HepG2 (cell line): Measurements from ENCODE around the gene SLC12A9. TPM values are rescaled to one million over a fixed set of nuclear protein-coding genes. Genes with fewer than 3 reads are reported as not detected.

Experiments used
- ATAC-seq: fragments of 200-7000 bp; cut with Tn5 transposase; 3 replicates; pipeline ENCODE4 v1.9.1; 2020; ENCODE audit warnings: mild to moderate bottlenecking, moderate library complexity
- BruUV-seq: library from RNA; stranded (reverse); fragments of 400-500 nt; replicated peaks from 2 replicates; lab custom pipeline; 2021; lab: Mats Ljungman, UMichigan
- CTCF ChIA-PET: fragments of 300-600 bp; formaldehyde crosslinking; extraction: SDS; loops from one replicate; lab custom pipeline; 2021; ENCODE audit warnings: low total read pairs, inconsistent platforms, low intra/inter-chr PET ratio; lab: Yijun Ruan, JAX
- POLR2A ChIA-PET: fragments of 350-600 bp; sonication (Branson Sonifier 250); formaldehyde crosslinking; loops from one replicate; lab custom pipeline; 2020; ENCODE audit warnings: antibody characterized with exemption, inconsistent platforms; lab: Yijun Ruan, JAX
- DNase-seq: peaks from one replicate; pipeline ENCODE4 v3.0.0-alpha.2; 2015; ENCODE audit warnings: low spot score
- FAIRE-seq: peaks from 3 replicates; lab custom pipeline; 2011; peaks lifted over from hg19 to GRCh38; lab: Jason Lieb, UNC
- H2AFZ ChIP-seq: one replicate; pipeline ENCODE4 v1.6.1; 2011; ENCODE audit warnings: low read length, inconsistent platforms
- H3K27ac ChIP-seq: fragments of 300-600 bp; 3 replicates; pipeline ENCODE4 v1.8.0; 2011; ENCODE audit warnings: mixed run types, mild to moderate bottlenecking, mixed read lengths, low read length, inconsistent platforms; ENCODE audit not compliant: insufficient read depth; ENCODE audit errors: extremely low read length
- H3K27me3 ChIP-seq, 2 experiments: fragments of 200-600 bp in 1 of 2; 2 replicates in 1 of 2; 3 replicates in 1 of 2; pipeline versions ENCODE4 v1.6.0 to v1.8.0; 2011; ENCODE audit warnings: low read length in 2 of 2, mild to moderate bottlenecking in 2 of 2, moderate library complexity in 2 of 2, inconsistent platforms in 1 of 2; ENCODE audit not compliant: insufficient read depth in 2 of 2, control insufficient read depth in 1 of 2
- H3K36me3 ChIP-seq, 2 experiments: fragments of 200-600 bp in 1 of 2; replicated peaks in 1 of 2; 2 replicates in 1 of 2; 3 replicates in 1 of 2; pipeline versions ENCODE4 v1.5.1 to v1.8.0; 2011; ENCODE audit warnings: low read length in 2 of 2, inconsistent platforms in 1 of 2; ENCODE audit not compliant: insufficient read depth in 2 of 2, control insufficient read depth in 1 of 2
- H3K4me1 ChIP-seq: 2 replicates; pipeline ENCODE4 v1.5.1; 2012; ENCODE audit warnings: low read length, inconsistent platforms; ENCODE audit not compliant: insufficient read depth
- H3K4me2 ChIP-seq: 2 replicates; pipeline ENCODE4 v1.6.0; 2011; ENCODE audit warnings: low read depth, low read length, inconsistent platforms
- H3K4me3 ChIP-seq, 3 experiments: fragments of 200-600 bp in 1 of 3; sonication (generic), shearing (Covaris generic) in 1 of 3; replicated peaks in 1 of 3; 2 replicates each; pipeline ENCODE4 v1.5.1; 2011 to 2016; ENCODE audit warnings: low read length in 3 of 3, inconsistent platforms in 2 of 3, low read depth in 2 of 3, mild to moderate bottlenecking in 2 of 3, control low read depth in 1 of 3, mixed read lengths in 1 of 3; ENCODE audit not compliant: insufficient read depth in 1 of 3
- H3K79me2 ChIP-seq: one replicate; pipeline ENCODE4 v1.6.1; 2011; ENCODE audit warnings: low read length, inconsistent platforms; ENCODE audit not compliant: insufficient read depth
- H3K9ac ChIP-seq: 2 replicates; pipeline ENCODE4 v1.6.0; 2011; ENCODE audit warnings: mild to moderate bottlenecking, low read depth, low read length, inconsistent platforms; ENCODE audit not compliant: insufficient read depth
- H3K9me3 ChIP-seq: 2 replicates; pipeline ENCODE4 v1.5.1; 2012; ENCODE audit warnings: mild to moderate bottlenecking, low read length
- H4K20me1 ChIP-seq: 2 replicates; pipeline ENCODE4 v1.6.0; 2011; ENCODE audit warnings: inconsistent platforms, mild to moderate bottlenecking, low read length, moderate library complexity; ENCODE audit not compliant: insufficient read depth
- AGO2 ChIP-seq: fragments of 200-400 bp; formaldehyde crosslinking; optimal IDR thresholded peaks from 2 replicates; pipeline ENCODE3; 2017; ENCODE audit warnings: mild to moderate bottlenecking, low read depth, low read length, moderate library complexity
- ELF3 ChIP-seq: IDR thresholded peaks from 2 replicates; pipeline ENCODE4 v1.6.1; 2016; ENCODE audit warnings: missing genetic modification reagents, missing compliant biosample characterization
- FOXK1 ChIP-seq: sonication (generic); formaldehyde crosslinking; IDR thresholded peaks from 2 replicates; pipeline ENCODE4 v1.4.0; 2020; ENCODE audit warnings: low read depth, missing genetic modification reagents, borderline replicate concordance
- POLR2AphosphoS5 ChIP-seq: IDR thresholded peaks from 2 replicates; pipeline ENCODE4 v1.6.1; 2012; ENCODE audit warnings: low read depth, low read length
- SMAD3 ChIP-seq: sonication (generic); formaldehyde crosslinking; IDR thresholded peaks from 2 replicates; pipeline ENCODE4 v1.4.0; 2020; ENCODE audit warnings: missing genetic modification reagents
- ZC3H13 ChIP-seq: sonication (generic); formaldehyde crosslinking; IDR thresholded peaks from 2 replicates; pipeline ENCODE4 v1.8.1; 2023; ENCODE audit warnings: mild to moderate bottlenecking, missing genetic modification reagents, moderate library complexity
- ZMYM3 ChIP-seq: sonication (generic); formaldehyde crosslinking; IDR thresholded peaks from 2 replicates; pipeline ENCODE4 v1.5.1; 2020; ENCODE audit warnings: mild to moderate bottlenecking, missing genetic modification reagents
- ZNF331 ChIP-seq: sonication (generic); formaldehyde crosslinking; IDR thresholded peaks from 2 replicates; pipeline ENCODE4 v1.4.0; 2020; ENCODE audit warnings: missing genetic modification reagents
- ZNF34 ChIP-seq: sonication (generic); formaldehyde crosslinking; IDR thresholded peaks from 2 replicates; pipeline ENCODE4 v1.4.0; 2020; ENCODE audit warnings: mild to moderate bottlenecking, missing genetic modification reagents, borderline replicate concordance
- WGBS: methylation state at CpG from one replicate; pipeline ENCODE4 v1.1.6; 2017; ENCODE audit warnings: low lambda C conversion rate; 5-methylcytosine and 5-hydroxymethylcytosine counted together
- in situ Hi-C: cut with HindIII; loops from 2 replicates; pipeline ENCODE4 v1.10.0; 2017; ENCODE audit warnings: low pct_unique_long_range_greater_than_20kb; ENCODE audit not compliant: extremely low pct_ligation_motif_present
- intact Hi-C: fragments of 100-400 bp; cut with micrococcal nuclease; formaldehyde crosslinking; loops from one replicate; pipeline ENCODE4 v1.10.0; 2022; ENCODE audit not compliant: unreplicated experiment
- polyA plus RNA-seq, 8 experiments: library from polyadenylated mRNA; depleted of rRNA in 3 of 8; stranded (reverse) in 7 of 8; unstranded in 1 of 8; fragments of >200 nt; fragmentation: Illumina TruSeq in 4 of 8; extraction: Trizol in 4 of 8; gene quantifications; 2 replicates each; pipeline versions ENCODE4 v1.2.1 to v1.2.3, GENCODE V29; 2011 to 2016; ENCODE audit warnings: low read depth in 4 of 8, missing spikeins in 1 of 8, mixed read lengths in 1 of 8; ENCODE audit not compliant: insufficient read depth in 1 of 8
- total RNA-seq, 5 experiments: library from RNA; depleted of rRNA; stranded (reverse); fragments of >200 nt; fragmentation: Illumina TruSeq; extraction: Trizol; gene quantifications; 2 replicates each; pipeline ENCODE4 v1.2.3, GENCODE V29; 2016; ENCODE audit warnings: low read depth in 1 of 5
- TF ChIP-seq, protein P1 (sequence below): sonication (generic); formaldehyde crosslinking; IDR thresholded peaks from 2 replicates; pipeline ENCODE4 v1.4.0; 2020; ENCODE audit warnings: missing genetic modification reagents

The SLC12A9 gene
- total and polyA plus RNA-seq, 2 of the 13 experiments (the other 11 are each of a cell fraction or from before 2014, with no cell fraction given) = 8.7 to 16.6 TPM

DNA sequence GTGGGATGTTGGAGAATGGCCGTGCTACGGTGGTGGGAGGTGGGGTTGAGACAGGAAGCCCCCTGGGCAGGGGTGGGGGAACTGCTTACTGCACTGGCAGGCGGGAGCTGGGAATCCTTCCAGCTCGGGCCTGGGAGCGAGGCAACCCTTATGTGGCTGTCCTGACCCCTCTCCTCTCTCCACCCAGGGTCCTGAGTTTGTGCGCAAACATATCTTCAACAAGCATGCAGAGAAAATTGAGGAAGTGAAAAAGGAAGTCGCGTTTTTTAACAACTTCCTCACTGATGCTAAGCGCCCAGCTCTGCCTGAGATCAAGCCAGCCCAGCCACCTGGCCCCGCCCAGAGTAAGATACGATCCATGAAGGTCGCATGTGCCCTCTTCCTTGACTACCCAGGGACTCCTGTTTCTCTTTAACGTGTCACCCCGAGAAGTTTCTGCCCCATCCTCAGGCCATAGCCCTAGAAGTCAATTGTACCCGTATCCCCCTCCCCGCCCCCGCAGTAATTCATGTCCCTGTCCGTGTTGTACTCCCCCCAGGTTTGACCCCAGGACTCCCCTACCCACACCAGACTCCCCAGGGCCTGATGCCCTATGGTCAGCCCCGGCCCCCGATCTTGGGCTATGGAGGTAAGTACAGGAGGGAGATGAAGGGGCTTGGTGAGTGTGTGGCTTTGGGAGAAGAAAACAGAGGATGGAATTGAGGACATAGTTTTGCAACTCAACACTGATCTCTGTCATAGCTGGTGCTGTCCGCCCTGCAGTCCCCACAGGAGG lies 35.2 kb downstream of the SLC12A9 start:
- DNase-seq (no peak), ATAC-seq (no peak), FAIRE-seq (no peak)
- ChIA-PET CTCF (no interaction called here), POLR2A (interaction anchor here (0.8 to 6.0 kb wide), 2 partner anchors 12 to 17 kb away, joined by 3 to 141 read pairs; partner anchors contain the start of gene SRRT)
- Histone ChIP-seq H3K9ac (no peak overlapping the region), H3K4me1 (peaks cover 64% of the 10 kb centered on the region), H3K27ac (no peak overlapping the region), H3K9me3 (no peaks in the 10 kb centered on the region), H3K4me2 (peak overlapping the region; percentile 90; the same call in 1 of the 2 replicates), H4K20me1 (no peaks in the 10 kb centered on the region), H3K79me2 (peaks cover 10% of the 10 kb centered on the region), H2AFZ (no peak overlapping the region), H3K36me3 (peaks cover 29 to 60% of the 10 kb centered on the region in 2 experiments), H3K4me3 (no peak overlapping the region; a peak in 2 of 6 replicates), H3K27me3 (0 out of 5 replicates have a peak, but pooled peaks cover under 1 to 2% of the 10 kb centered on the region in 2 experiments)
- WGBS = 91% methylated on average over 21 of the region's 21 CpGs
- TF ChIP-seq ZNF331 (CRISPR knock-in tag) = no peak
- TF ChIP-seq ELF3 = no peak
- no peak for TF ChIP-seq FOXK1 (CRISPR knock-in tag)
- no peak for TF ChIP-seq ZNF34 (CRISPR knock-in tag)
- TF ChIP-seq POLR2AphosphoS5 = peak; percentile 31
- TF ChIP-seq ZC3H13 (CRISPR knock-in tag) = peak; percentile 30
- peak; percentile 35 for TF ChIP-seq AGO2
- TF ChIP-seq, protein P1, sequence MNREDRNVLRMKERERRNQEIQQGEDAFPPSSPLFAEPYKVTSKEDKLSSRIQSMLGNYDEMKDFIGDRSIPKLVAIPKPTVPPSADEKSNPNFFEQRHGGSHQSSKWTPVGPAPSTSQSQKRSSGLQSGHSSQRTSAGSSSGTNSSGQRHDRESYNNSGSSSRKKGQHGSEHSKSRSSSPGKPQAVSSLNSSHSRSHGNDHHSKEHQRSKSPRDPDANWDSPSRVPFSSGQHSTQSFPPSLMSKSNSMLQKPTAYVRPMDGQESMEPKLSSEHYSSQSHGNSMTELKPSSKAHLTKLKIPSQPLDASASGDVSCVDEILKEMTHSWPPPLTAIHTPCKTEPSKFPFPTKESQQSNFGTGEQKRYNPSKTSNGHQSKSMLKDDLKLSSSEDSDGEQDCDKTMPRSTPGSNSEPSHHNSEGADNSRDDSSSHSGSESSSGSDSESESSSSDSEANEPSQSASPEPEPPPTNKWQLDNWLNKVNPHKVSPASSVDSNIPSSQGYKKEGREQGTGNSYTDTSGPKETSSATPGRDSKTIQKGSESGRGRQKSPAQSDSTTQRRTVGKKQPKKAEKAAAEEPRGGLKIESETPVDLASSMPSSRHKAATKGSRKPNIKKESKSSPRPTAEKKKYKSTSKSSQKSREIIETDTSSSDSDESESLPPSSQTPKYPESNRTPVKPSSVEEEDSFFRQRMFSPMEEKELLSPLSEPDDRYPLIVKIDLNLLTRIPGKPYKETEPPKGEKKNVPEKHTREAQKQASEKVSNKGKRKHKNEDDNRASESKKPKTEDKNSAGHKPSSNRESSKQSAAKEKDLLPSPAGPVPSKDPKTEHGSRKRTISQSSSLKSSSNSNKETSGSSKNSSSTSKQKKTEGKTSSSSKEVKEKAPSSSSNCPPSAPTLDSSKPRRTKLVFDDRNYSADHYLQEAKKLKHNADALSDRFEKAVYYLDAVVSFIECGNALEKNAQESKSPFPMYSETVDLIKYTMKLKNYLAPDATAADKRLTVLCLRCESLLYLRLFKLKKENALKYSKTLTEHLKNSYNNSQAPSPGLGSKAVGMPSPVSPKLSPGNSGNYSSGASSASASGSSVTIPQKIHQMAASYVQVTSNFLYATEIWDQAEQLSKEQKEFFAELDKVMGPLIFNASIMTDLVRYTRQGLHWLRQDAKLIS = no peak
- TF ChIP-seq SMAD3 (CRISPR knock-in tag) = no peak
- TF ChIP-seq ZMYM3 (CRISPR knock-in tag) = no peak
- TSS peak; percentile 74 for BruUV-seq
- intact Hi-C loops = no loop called here
- in situ Hi-C loops = loop anchor here (25.0 kb wide), 1 partner anchor 400 kb away; no protein-coding TSS in a partner anchor
